Stimulated activated CD8-positive, alpha-beta memory T cell treated with anti-CD3 and anti-CD28 coated beads, Interleukin-12 subunit alpha, Interleukin-12 subunit beta, amount 100 ng/mL, for 1 hour (primary cell): ENCODE results near the gene NLK.
"Not testable (repeated sequence)": the region's sequence is repeated elsewhere in the genome, so short reads cannot be mapped to it uniquely, and the experiment has no call there.

Source experiments
- DNase-seq: peaks from one replicate; pipeline ENCODE4 v3.0.0-alpha.2; 2020; ENCODE audit warnings: low read depth

Gene NLK

DNA sequence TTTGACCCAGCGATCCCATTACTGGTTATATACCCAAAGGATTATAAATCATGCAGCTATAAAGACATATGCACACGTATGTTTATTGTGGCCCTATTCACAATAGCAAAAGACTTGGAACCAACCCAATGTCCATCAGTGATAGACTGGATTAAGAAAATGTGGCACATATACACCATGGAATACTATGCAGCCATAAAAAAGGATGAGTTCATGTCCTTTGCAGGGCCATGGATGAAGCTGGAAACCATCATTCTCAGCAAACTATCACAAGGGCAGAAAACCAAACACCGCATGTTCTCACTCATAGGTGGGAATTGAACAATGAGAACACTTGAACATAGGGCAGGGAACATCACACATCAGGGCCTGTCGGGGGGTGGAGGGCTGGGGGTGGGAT lies 112.9 kb downstream of the NLK start:
- not testable (repeated sequence) for DNase-seq

DNA sequence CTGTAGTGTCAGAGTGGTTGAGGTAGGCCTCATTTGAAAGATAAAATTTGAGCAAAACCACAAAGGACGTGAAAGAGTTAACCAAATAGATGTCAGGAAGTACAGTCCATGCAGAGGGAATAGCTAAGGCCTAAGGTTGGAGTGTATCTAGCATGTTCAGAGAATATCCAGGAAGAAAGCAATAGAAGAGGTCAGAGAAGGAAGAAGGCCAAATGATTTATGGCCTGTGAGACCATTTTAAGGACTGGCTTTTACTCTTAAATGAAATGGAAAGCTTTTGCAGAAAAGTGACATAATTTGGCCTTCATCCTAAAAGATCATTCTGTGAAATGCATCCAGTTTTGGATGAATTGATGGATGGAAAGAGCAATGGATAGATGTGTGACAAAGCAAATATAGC lies 116.5 kb downstream of the NLK start:
- DNase-seq: no peak

DNA sequence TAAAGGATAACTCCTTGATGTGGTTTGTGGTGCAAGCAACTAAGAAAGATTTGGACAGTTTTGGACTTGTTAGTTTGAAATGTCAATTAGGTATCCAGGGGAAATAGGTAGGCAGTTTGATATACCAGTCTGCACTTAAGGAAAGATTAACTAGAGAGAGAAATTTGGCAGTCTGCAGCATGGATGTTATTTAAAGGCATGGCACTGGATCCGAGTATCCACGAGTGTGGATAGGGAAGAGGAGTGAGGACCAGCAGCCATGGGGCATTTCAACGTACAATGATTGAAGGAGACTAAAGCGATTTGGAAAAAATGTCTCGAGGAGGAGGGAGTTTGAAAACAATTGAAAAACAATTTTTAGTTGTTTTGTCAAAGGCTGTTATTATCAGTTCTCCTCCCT lies 117.4 kb downstream of the NLK start:
- DNase-seq: no peak

DNA sequence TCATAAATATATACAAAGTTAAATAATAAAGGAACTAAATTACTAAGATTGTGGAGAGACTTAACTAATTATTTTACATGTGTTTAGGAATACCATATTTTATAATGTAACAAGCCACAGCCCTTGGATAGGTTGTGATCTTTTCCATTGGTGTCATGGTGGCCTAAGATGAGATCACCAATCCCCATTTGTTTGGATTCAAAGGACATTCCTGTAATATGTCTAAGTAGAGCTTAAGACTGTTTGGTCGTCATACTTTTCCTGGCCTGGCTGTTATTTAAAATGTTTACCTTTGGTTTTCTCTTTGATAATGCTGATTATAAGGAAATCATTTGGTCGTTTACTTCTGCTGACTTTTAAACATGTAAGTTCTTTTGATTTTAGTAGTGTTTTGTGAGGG lies 118.1 kb downstream of the NLK start:
- DNase-seq: no peak

DNA sequence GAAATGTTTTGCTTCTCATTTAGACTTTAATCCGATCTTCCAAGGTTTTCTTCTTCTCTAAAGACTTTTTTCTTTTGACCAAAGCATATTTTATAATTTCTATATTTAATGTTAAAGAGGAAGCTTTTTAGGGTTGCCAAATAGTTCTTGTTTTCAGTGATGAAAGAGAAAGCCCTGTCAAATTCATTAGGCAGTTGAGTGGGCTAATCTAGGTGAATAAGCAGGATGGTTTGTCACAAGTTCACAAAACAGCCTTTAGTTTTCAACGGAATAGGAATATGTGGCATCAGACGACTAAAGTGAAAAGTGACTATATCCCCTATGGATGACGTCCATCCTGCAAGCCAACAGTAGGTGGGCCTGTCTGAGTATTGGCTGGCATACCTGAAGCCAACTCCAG lies 118.8 kb downstream of the NLK start:
- no peak for DNase-seq

DNA sequence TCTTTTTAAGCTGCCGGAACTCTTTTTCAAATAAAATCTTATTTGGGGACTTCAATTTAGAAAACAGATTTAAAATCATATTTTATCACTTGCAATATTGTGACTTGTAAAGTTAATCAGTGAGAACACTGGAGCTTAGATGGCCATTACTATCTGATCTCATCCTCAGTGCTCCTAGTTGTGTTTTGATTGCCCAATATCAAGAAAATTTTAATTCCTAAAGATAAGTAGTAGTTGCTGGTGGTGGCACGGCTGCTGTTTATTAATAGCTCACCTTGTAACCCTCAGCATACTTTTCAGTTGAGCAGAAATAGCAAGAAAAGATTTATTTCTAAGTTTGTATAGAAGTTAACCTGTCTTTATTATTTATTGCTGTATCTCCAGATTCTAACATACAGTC lies 124.0 kb downstream of the NLK start:
- DNase-seq: no peak

DNA sequence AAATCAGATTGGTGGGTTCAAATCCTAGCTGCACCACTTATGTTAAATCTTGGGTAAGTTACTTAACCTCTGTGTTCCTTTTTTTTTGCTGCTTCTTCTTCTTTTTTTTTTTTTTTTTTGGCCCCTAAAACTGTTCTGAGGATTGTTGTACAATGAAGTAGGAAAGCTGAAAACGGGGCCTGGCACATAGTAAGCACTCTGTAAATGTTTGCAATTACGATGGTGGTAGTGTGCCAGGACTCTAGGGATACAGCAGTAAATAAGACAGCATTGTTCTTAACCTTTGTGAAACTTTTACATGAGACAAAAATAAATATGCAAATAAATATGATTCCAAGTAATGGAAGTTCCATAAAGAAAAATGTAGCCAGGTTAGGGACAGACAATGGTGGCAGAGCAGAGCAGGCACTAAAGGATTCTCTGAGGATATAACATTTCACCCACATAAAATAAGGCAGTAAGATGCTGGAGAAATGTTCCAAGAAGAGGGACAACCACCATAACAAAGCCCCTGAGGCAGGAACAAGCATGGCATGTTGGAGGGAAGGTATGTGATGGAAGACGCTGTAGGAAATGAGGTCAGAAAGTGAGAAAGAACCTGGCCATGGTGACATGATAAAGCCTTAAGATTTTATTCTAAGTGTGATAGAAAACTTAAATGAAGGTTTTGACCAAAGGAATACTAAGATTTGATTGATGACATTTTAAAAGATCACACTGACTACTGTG lies 127.3 kb downstream of the NLK start:
- no peak for DNase-seq

GRCh38 chr17:28170771-28171170 lies 128.3 kb downstream of the NLK start:
- no peak for DNase-seq

DNA sequence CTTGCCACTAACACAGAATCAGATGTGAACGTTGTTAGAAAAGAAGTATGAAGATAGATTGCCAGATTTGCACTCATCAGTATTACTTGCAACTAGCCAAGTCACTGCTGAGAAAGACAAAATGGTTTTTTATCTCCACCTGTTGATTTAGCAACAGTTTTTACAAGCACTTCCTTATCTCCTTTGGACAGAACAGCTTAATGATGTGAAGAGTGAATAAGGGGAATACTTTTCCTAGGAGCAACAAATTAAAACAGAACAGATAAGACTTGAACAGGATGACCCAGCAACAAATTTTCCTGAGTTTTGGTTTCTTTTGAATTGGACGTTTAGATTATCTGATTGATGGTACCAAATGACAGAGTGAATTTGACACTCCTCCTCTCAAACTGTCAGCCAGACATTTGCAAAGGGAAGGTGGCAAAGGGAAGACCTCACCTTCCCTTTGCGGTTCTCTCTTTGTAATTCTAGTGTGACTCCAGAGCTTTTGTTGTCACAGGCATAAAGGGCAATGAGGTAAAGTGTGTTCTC lies 130.6 kb downstream of the NLK start:
- no peak for DNase-seq

DNA sequence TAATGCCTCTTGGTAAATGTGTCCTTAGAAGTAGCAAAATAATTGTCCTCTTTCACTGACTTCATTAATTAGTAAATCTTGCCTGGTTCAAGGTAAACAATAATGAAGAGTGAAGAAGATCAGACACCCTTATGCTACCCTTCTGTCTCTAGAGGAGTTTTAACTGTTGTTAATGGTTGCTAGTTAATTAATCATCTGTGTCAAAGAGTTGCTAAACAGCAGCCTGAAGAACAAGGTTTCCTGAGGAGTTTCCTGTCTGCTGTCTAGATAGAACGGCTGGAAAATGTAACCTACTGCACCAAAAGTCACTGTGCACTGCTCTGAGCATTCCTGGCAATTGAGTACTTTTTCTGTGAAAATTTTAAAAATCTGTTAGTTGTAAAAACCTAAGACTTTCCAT lies 131.3 kb downstream of the NLK start:
- DNase-seq: no peak

DNA sequence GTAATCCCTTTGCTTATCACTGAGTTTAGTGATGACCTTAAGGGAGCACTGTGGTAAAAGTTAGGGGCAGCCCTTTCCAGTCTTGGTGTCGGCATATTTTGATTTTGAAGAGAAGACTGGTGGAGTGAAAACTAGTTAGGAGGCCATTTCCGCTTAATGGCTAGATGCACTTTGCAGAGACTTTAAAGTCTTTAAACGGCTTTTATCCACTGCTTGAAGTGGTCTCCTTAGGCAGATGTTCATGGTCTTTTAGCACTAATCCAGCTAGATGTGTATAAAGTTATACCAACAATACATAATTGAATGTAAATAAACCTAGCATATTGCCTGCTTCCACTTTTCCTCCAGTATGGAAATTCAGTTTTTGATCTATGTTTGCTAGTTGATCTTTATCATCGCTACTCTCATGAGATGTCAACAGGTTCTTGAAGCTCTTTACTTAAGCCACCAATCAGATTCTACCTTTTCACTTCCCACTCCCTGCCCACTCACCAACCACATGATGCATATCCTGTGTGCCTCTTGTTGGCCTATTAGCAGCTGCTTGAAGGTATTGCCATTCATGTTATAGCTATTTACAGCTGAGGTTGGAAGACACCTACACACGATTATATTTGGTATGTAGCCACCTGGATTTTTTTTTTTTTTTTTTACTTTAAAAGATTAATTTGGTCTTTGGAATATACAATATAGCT lies 132.0 kb downstream of the NLK start:
- no peak for DNase-seq

- no peak for DNase-seq
Measured at GRCh38 chr17:28177351-28177750, 134.9 kb downstream of the NLK start.

DNA sequence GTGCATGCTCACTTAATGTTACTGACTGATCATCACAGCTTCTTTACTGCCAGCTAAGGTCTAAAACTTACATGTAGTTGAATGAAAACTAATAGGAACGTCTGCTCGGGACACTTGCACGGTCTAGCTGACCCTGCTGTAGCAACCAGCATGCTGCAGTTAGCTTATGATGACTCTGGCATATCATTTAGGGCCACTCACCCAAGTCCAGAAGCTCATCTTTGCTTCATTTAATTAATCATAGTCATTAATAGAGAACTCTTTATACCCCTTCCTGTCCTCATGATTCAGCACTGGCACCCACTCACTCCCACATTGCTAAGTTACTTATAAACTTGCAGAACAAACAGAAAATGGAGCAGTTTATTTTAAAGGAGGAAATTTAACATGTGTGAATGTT lies 136.3 kb downstream of the NLK start:
- DNase-seq: no peak

- DNase-seq: no peak
Measured at GRCh38 chr17:28180449-28180848, 138.0 kb downstream of the NLK start.

DNA sequence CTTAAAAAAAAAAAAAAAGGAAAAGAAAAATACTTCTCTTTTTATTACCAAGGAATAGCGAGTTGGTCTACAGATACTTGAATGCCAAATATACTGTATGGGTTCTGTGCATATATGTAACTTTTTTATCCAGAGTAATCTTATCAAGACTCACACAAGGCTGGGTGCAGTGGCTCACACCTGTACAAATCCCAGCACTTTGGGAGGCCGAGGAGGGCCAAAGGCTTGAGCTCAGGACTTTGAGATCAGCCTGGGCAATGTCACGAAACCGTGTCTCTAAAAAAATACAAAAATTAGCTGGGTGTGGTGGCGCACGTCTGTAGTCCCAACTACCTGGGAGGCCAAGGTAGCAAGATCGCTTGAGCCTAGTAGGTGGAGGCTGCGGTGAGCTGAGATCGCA lies 139.1 kb downstream of the NLK start:
- no peak for DNase-seq

- DNase-seq: no peak
Measured at GRCh38 chr17:28182559-28182958, 140.1 kb downstream of the NLK start.

DNA sequence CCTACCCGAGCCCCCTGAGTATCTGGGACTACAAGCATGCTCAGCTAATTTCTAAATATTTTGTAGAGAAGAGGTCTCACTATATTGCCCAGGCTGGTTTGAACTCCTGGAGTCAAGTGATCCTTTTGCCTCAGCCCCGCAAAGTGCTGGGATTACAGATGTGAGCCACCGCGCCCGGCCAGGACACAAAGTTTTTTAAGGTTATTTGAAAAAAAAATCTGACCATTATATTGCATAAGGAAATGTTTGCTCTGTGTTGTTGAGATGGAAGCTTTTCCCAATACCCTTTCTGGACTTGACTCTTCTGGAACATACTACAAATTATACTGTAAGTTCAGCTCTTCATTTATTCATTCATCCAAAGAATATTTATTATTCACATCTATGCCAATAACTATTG lies 143.2 kb downstream of the NLK start:
- no peak for DNase-seq

GRCh38 chr17:28186472-28186871 lies 144.0 kb downstream of the NLK start:
- DNase-seq: not testable (repeated sequence)

DNA sequence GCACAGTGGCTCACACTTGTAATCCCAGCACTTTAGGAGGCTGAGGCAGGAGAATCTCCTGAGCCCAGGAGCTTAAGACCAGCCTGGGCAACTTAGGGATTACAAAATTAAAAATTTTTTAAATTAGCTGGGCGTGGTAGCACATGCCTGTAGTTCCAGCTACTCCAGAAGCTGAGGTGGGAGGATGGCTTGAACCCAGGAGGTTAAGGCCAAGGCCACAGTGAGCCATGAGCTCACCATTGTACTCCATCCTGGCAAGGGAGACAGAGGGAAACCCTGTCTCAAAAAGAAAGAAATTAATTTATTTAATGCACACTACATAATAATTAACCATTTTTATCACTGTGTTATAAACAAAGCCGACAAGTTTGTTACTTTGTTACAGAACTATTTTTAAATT lies 145.5 kb downstream of the NLK start:
- no peak for DNase-seq

DNA sequence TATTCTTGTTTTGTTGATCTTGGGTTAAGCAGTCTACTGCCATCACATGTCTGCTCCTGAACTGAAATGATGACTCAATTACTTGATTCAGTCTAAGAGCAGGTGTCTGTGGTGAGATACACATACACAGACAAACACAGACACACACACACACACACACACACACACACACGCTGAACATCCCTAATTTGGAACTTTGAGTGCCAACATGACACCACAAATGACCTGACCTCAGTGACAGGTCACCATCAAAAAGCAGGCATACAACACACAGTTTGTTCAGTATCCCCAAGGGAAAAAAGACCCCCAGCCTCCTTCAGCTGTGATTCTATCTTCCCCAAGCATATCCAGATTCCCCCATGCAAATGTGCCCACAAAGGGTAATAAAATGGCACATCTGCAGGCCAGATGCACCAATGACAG lies 146.4 kb downstream of the NLK start:
- DNase-seq: no peak

- no peak for DNase-seq
Measured at GRCh38 chr17:28189667-28190066, 147.2 kb downstream of the NLK start.

- DNase-seq: no peak
Measured at GRCh38 chr17:28191018-28191417, 148.5 kb downstream of the NLK start.

GRCh38 chr17:28193241-28193640 lies 150.8 kb downstream of the NLK start:
- DNase-seq: no peak

DNA sequence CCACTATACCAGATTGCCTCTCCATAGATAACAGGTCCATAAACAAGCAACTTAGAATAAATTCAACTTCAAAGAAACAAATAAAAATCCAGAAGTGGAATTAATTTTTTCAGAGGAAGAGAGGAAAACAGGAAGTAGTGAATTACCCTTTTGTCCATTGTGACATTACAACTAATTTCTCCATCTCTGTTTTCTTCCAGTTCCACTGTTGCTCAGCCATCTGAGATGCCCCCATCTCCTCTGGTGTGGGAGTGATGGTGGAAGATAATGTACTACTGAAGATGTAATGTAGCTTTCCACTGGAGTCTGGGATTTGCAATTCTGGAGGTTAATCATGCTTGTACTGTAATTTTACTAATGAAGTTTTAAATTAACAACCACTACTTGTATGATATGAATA lies 151.9 kb downstream of the NLK start:
- DNase-seq: no peak
